ENCODE results near the gene FKBP14.
"Not testable (repeated sequence)": the region's sequence is repeated elsewhere in the genome, so short reads cannot be mapped to it uniquely, and the experiment has no call there.

Gene FKBP14

DNA sequence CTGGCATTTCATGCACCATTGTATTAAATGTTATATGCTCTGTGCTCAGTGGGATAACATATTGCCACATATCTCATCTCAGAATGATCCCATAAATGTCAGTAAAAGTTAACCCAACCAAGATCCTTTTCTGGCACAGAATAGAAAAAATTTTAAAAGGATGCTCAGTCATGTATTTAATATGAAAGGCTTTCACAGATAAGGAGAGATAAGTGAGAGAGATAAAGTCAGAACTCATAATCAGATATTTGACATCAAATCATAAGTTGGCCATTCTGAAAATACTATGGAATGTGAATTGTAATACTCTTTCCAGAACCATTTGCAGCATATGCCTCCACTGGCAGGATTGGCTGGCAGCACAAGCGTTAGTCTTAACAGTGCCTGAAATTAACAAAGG is 40.2 kb upstream of the FKBP14 start:
- H3K4me3 ChIP-seq (replicated peaks; ENCODE audit: low read depth, low read length): no peak overlapping the region
- DNase-seq (ENCODE audit: low read depth): no peak
- TF ChIP-seq, protein P1, sequence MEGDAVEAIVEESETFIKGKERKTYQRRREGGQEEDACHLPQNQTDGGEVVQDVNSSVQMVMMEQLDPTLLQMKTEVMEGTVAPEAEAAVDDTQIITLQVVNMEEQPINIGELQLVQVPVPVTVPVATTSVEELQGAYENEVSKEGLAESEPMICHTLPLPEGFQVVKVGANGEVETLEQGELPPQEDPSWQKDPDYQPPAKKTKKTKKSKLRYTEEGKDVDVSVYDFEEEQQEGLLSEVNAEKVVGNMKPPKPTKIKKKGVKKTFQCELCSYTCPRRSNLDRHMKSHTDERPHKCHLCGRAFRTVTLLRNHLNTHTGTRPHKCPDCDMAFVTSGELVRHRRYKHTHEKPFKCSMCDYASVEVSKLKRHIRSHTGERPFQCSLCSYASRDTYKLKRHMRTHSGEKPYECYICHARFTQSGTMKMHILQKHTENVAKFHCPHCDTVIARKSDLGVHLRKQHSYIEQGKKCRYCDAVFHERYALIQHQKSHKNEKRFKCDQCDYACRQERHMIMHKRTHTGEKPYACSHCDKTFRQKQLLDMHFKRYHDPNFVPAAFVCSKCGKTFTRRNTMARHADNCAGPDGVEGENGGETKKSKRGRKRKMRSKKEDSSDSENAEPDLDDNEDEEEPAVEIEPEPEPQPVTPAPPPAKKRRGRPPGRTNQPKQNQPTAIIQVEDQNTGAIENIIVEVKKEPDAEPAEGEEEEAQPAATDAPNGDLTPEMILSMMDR (IDR thresholded peaks at IDR 0.05; ENCODE audit: low read length, missing control alignments): no peak

DNA sequence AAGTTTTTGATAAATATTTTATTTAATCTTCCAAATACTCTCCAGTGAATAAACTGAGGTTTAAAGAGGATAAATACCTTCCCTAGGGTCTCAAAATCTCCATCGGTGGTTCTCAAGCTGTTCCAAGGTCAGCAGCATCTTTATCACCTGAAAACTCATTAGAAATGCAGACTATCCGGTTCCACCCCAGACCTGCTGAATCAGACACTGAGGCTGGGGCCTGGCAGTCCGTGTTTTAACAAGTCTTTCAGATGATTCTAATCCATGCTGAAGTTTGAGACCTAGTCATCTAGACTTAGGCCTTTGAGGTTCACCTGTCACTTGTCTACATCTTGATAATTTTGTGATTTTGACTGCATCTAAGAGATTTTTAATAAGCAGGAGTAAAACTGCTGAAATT is 39.2 kb upstream of the FKBP14 start:
- DNase-seq (ENCODE audit: low read depth): no peak
- no peak overlapping the region for H3K4me3 ChIP-seq (replicated peaks; ENCODE audit: low read depth, low read length)
- TF ChIP-seq, protein P1 (IDR thresholded peaks at IDR 0.05; ENCODE audit: low read length, missing control alignments): no peak

DNA sequence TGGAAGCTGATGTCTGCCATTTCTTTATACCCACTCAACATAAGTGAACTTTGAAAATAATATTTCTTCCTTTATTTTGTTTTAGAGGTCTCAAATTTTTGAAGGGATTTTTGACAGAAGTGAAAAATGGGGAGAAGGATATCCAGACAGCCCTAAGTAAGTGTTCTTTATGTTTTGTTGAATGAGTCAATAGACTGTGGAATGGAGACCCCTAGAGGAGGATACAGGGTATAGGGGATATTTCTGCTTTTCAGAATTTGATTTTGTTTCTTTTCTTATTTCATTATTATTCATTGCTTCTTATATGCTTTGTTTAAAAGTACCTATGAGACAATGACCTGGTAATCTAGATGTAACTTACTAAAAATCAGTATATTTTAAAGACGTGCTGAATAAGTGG is 36.1 kb upstream of the FKBP14 start:
- H3K4me3 ChIP-seq (replicated peaks; ENCODE audit: low read depth, low read length): no peak overlapping the region
- peak; percentile 69 for DNase-seq (ENCODE audit: low read depth)
- TF ChIP-seq, protein P1 (IDR thresholded peaks at IDR 0.05; ENCODE audit: low read length, missing control alignments): peak; percentile 80

DNA sequence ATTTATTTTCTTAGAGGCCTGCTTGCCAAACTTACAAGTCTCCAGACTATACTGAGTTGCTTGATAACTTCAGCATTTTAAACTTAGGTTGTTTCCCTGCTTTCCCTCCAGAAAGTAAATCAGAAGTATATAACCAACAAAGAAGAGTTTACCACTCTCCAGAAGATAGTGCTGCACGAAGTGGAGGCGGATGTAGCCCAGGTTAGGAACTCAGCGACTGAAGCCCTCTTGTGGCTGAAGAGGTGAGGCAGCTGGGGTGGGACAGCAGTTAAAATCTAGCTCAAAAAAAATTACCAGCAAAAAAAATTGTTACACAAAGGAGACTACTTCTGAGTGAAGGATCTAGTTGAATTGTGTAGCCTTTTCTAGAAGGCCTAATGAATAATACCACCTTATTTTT is 35.3 kb upstream of the FKBP14 start:
- TF ChIP-seq, protein P1 (IDR thresholded peaks at IDR 0.05; ENCODE audit: low read length, missing control alignments): peak; percentile 59
- not testable (repeated sequence) for H3K4me3 ChIP-seq (replicated peaks; ENCODE audit: low read depth, low read length)
- DNase-seq (ENCODE audit: low read depth): peak; percentile 51

DNA sequence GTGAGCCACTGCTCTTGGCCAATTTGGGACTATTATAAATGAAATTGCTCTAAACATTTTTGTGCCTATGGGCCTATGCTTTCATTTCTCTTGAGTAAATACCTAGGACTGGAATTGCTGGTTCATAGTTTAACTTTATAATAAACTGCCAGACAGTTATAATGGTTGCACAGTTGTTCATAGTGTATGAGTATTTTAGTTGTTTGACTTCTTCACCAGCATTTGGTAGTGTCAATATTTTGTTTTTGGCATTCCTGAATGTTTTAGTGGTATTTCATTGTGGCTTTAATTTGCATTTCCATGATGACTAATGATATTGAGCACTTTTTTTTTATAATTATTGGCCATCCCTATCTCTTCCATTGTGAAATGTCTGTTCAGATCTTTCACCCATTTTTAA is 31.2 kb upstream of the FKBP14 start:
- TF ChIP-seq, protein P1 (IDR thresholded peaks at IDR 0.05; ENCODE audit: low read length, missing control alignments): no peak
- no peak overlapping the region for H3K4me3 ChIP-seq (replicated peaks; ENCODE audit: low read depth, low read length)
- no peak for DNase-seq (ENCODE audit: low read depth)

DNA sequence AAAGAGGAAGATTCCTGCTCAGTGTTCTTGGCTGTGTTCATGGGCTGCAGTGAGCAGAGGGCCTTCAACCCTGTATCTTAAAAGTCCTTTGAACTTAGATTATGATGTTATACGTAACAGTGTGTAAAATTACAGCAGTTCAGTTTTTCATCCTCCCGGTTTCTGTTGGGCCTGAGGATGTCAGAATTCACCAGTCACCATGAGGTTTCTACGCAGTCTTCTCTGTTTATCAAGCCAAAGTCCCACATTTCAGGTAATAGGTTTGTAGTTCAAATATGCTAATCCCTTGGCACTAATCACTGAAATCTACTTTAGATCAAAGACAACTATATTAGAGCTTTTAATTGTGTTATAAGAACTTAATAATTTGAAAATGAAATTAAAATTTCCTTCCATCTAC is 26.6 kb upstream of the FKBP14 start:
- no peak overlapping the region for H3K4me3 ChIP-seq (replicated peaks; ENCODE audit: low read depth, low read length)
- DNase-seq (ENCODE audit: low read depth): no peak
- TF ChIP-seq, protein P1 (IDR thresholded peaks at IDR 0.05; ENCODE audit: low read length, missing control alignments): no peak

DNA sequence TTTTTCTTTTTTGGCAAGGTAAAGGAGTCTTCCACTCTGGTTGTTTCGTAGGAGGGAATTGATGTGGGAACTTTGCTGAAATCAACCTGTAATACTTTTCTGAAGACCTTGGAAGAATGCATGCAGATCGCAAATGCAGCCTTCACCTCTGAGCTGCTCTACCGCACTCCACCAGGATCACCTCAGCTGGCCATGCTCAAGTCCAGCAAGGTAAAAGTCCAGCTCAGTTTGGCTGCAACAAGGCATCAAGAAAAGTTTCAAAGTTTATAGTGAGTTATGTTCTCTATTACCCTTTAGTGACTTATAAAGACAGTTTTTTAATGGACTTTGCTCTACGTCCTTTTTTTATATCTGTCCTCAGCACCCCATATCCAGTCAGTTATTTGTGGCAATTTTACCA is 22.7 kb upstream of the FKBP14 start:
- H3K4me3 ChIP-seq (replicated peaks; ENCODE audit: low read depth, low read length): no peak overlapping the region
- DNase-seq (ENCODE audit: low read depth): no peak
- TF ChIP-seq, protein P1 (IDR thresholded peaks at IDR 0.05; ENCODE audit: low read length, missing control alignments): no peak

Measured in fibroblast of pulmonary artery (primary cell).